ENCODE data around the gene TMEM125.

TMEM125 gene

DNA sequence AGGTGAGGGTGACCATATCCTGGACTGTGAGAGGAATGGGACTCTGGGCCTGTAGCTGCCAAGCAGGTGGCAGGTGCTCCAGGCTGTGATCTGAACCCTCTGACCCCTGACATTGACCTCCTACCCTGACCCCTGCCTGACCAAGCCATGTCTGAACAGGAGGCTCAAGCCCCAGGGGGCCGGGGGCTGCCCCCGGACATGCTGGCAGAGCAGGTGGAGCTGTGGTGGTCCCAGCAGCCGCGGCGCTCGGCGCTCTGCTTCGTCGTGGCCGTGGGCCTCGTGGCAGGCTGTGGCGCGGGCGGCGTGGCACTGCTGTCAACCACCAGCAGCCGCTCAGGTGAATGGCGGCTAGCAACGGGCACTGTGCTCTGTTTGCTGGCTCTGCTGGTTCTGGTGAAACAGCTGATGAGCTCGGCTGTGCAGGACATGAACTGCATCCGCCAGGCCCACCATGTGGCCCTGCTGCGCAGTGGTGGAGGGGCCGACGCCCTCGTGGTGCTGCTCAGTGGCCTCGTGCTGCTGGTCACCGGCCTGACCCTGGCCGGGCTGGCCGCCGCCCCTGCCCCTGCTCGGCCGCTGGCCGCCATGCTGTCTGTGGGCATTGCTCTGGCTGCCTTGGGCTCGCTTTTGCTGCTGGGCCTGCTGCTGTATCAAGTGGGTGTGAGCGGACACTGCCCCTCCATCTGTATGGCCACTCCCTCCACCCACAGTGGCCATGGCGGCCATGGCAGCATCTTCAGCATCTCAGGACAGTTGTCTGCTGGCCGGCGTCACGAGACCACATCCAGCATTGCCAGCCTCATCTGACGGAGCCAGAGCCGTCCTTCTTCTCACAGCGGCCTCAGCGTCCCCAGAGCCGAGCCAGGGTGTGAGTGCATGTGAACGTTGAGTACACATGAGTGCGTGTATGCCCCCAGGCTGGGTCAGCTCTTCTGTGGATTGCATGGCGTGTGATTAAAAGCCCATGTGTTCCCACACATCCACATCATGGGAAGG lies 3.1 kb downstream of the TMEM125 start:
- DNase-seq (ENCODE audit: low read depth in 1 of 2, low spot score in 1 of 2), result no peak
- in situ Hi-C loops (cut with HindIII; ENCODE audit: low pct_unique_long_range_greater_than_20kb, low sequenced_read_pairs), result no loop called here
- no peak for TF ChIP-seq JUND (IDR thresholded peaks at IDR 0.05; ENCODE audit: low read depth)

DNA sequence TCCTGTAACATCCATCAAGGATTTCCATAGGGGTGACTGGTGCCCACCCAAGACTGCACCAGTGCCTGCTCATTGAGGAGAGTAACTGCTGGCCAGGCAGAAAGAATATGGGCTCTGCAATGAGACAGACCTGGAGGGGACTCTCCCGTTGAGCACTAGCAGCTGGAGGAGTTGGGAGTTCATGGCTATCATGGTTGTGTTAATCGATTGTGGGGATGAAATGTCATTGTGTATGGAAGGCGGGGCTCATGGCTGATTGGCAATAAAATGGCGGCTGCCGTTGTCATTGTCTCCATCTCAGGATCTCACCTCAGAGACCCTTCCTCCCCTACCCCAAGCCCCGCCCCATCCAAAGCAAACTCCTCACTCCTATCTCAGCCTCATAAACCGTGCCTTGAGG lies 3.9 kb downstream of the TMEM125 start:
- no peak for DNase-seq (ENCODE audit: low read depth in 1 of 2, low spot score in 1 of 2)
- in situ Hi-C loops (cut with HindIII; ENCODE audit: low pct_unique_long_range_greater_than_20kb, low sequenced_read_pairs), result no loop called here
- no peak for TF ChIP-seq JUND (IDR thresholded peaks at IDR 0.05; ENCODE audit: low read depth)

DNA sequence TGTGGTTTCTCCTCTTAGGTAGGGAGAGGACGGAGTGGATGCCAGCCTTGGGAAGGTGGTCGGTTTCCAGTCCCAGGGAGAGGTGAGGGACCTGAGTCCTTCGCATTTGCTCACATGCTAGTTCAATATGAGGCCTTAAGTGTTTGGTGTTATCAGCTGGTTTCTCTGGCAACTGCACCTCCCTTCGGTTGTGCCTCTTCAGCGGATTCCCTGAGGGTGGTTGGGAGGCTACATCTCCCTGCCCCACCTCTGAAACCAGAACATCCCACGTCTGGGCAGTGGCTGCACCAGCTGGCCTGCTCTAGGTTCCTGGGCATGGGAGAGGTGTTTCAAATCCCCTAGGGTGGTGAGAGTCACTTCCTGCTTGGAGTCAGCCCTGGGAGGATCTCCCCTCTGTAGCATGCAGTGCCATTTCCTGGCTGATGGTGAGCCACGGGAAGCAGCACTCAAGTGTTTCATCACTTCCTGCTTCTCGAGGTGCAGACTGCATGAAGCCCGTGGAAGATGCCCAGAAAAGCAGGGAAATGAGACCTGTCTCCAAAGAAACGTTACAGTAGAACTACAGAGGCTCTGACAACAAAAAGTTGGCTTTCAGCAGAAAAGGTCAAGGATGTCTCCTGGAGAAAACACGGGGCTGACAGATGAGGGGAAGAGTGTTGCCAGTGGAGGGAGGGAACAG lies 4.5 kb downstream of the TMEM125 start:
- in situ Hi-C loops (cut with HindIII; ENCODE audit: low pct_unique_long_range_greater_than_20kb, low sequenced_read_pairs), result no loop called here
- no peak for TF ChIP-seq JUND (IDR thresholded peaks at IDR 0.05; ENCODE audit: low read depth)
- no peak for DNase-seq (ENCODE audit: low read depth in 1 of 2, low spot score in 1 of 2)

DNA sequence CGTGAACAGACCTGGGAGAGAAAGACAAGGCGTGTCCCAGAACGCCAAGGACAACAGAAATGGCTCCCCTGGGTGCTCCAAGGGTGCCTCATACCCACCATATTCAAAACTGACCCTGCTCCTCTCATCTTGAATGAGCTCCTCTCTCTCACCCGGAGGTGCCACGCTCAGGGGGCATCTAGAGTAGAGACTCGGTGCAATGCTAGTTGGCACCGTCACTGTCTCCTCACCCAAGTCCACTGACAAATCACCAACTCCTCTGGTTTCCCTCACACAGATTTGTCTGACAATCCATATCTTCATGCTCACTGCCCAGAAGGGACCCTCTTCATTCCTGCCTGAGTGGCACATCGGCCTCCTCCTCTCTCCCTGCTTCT lies 5.0 kb downstream of the TMEM125 start:
- in situ Hi-C loops (cut with HindIII; ENCODE audit: low pct_unique_long_range_greater_than_20kb, low sequenced_read_pairs), result no loop called here
- DNase-seq (ENCODE audit: low read depth in 1 of 2, low spot score in 1 of 2), result no peak

DNA sequence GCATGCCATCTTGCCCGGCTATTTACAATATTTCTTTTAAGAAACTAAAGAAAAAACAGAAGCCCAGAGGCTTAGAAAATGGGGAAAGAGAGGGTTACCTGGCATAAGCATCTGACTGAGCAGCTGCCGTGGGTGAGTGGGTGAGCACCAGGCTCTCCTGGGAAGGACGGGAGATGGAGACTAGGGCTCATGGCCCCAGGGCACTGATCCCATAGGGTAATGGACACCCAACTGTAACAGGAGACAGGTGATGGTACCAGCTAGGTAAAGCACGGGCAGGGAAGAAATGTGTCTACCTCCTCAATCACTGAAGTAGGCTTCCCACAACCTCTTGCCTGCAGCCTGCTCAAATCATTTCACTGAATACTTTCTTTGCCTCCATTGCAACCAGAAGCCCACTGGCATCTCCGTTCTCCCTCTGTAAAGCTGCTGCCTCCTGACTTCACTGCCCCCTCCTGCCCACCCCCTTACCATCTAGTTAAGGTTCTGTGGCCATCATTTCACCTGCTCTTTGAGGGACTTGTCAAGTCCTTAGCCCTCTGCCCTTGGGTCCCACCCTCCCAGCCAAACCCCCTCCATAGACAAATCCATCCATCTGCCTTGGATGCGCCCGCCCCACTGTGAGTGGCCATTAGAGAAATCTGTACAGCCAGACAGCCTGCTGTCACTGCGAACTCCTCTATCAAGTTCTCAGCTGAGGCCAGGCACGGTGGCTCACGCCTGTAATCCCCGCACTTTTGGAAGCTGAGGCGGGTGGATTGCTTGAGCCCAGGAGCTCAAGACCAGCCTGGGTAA lies 6.2 kb downstream of the TMEM125 start:
- DNase-seq (ENCODE audit: low read depth in 1 of 2, low spot score in 1 of 2), result no peak
- TF ChIP-seq JUND (IDR thresholded peaks at IDR 0.05; ENCODE audit: low read depth), result no peak
- in situ Hi-C loops (cut with HindIII; ENCODE audit: low pct_unique_long_range_greater_than_20kb, low sequenced_read_pairs), result no loop called here

More for the DNA sequence above, 5.0 kb downstream of the TMEM125 start:
- no peak for TF ChIP-seq JUND (IDR thresholded peaks at IDR 0.05; ENCODE audit: low read depth)

DNA sequence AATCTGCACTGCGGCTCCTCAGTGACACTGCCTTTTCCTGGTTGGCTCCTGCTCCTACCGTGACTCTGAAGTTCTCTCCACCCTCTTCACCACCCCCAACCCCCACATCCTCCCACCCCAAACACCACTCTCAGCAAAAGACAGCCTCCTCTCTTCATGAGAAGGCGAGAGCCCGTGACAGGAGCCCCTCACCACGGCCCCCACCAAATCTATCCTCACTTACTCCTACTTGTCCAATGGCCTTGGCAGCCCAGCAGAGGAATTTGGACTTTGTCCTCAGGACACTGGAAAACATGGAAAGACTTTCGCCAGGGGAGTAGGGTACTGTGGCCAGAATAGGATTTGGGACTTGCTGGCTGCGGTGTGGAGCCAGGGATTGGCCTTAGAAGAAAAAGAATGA lies 6.9 kb downstream of the TMEM125 start:
- DNase-seq (ENCODE audit: low read depth in 1 of 2, low spot score in 1 of 2), result no peak
- TF ChIP-seq JUND (IDR thresholded peaks at IDR 0.05; ENCODE audit: low read depth), result no peak
- in situ Hi-C loops (cut with HindIII; ENCODE audit: low pct_unique_long_range_greater_than_20kb, low sequenced_read_pairs), result no loop called here

DNA sequence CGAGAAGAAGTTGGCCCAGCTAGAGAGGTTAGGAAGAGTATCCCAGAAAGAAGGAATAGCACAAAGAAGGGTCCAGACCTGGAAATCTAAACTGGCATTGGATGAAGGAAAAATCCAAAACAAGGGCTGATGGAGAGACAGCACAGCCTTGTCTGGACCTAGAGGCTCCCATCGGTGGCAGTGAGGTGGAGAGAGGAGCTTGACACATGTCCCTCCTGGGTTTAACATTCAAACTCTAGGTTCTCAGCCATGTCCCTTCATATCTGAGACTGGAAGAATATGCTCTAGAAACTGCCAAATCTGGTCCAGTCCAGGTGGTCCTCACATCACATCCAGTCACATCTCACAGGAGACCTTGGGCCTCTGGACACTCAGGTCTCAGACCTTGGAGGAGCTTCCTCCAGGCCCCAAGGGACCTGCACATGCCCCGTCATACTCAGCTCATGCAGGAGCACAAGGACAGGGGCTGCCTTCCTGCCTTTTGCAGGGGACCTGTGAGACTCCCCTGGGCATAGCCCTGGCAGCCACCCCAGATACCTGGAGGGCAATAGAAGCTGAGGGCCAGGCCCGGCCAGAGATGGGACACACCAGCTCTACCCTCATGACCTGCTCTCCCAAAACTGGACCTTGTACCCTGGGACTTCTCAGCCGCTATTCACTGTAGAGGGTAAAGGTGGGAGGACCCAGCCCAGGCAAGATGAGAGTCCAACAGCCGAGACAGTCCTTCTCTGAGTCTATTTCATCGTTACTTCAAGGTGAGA lies 7.5 kb downstream of the TMEM125 start:
- no peak for TF ChIP-seq JUND (IDR thresholded peaks at IDR 0.05; ENCODE audit: low read depth)
- in situ Hi-C loops (cut with HindIII; ENCODE audit: low pct_unique_long_range_greater_than_20kb, low sequenced_read_pairs), result no loop called here
- DNase-seq (ENCODE audit: low read depth in 1 of 2, low spot score in 1 of 2), result no peak

DNA sequence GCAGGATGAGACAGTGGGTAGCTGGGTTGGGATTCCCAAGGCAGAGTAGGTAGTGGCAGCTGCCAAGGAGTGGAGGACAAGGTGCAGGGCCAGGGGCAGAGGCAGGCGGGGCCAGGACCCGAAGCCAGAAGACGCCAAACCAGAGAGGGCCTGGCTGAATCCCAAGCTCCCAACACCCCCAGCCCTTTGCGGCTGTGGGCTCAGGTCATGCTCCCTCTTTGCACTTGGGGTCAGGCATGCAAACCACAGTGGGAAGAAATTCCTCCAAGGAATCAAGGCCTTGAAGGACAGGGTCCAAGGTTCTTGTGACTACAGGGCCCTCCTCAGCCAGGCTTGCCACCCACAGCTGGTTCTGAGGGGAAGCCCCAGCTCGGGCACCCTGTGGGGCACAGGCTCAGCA lies 9.4 kb downstream of the TMEM125 start:
- no peak for DNase-seq (ENCODE audit: low read depth in 1 of 2, low spot score in 1 of 2)
- in situ Hi-C loops (cut with HindIII; ENCODE audit: low pct_unique_long_range_greater_than_20kb, low sequenced_read_pairs), result no loop called here
- no peak for TF ChIP-seq JUND (IDR thresholded peaks at IDR 0.05; ENCODE audit: low read depth)

DNA sequence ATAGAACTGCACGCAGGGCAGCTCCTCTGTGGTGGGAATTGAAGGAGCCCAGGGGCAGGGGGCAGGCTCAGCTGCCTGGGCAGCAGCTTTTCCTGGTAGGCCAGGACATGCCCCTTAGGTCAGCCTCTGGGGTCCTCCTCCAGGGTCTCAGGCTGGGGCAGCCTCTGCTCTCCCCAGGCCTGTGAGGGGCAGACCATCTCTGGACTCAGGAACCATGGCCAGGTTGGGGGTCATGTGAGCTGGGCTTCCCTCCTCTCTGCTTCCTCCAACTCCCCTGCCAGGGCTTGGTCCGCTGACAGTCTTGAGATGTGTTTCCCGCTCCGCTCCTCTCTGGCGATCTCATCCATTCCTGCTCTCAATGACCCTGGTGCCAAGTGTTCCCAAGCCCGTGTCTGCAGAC lies 9.9 kb downstream of the TMEM125 start:
- no peak for TF ChIP-seq JUND (IDR thresholded peaks at IDR 0.05; ENCODE audit: low read depth)
- in situ Hi-C loops (cut with HindIII; ENCODE audit: low pct_unique_long_range_greater_than_20kb, low sequenced_read_pairs), result no loop called here
- no peak for DNase-seq (ENCODE audit: low read depth in 1 of 2, low spot score in 1 of 2)

DNA sequence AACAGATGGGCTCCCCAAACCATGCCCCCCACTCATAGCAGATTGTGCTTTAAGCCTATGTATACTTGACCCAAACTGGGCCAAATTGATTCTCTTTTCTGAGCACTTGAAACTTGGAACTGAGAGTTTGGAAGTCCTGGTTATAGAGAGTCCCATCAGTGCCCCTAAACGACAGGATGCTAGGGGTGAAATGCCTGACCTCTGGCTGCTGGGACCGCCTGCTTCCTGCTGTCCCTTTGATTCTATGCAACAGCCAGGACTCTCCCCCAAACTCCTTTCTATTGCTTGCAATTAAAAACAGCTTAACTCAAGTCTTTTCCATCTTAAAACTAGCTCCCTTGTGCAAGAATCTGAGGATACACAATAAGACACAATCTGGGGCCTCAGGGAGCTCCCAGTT lies 10.9 kb downstream of the TMEM125 start:
- no peak for DNase-seq (ENCODE audit: low read depth in 1 of 2, low spot score in 1 of 2)
- in situ Hi-C loops (cut with HindIII; ENCODE audit: low pct_unique_long_range_greater_than_20kb, low sequenced_read_pairs), result no loop called here
- TF ChIP-seq JUND (IDR thresholded peaks at IDR 0.05; ENCODE audit: low read depth), result no peak

DNA sequence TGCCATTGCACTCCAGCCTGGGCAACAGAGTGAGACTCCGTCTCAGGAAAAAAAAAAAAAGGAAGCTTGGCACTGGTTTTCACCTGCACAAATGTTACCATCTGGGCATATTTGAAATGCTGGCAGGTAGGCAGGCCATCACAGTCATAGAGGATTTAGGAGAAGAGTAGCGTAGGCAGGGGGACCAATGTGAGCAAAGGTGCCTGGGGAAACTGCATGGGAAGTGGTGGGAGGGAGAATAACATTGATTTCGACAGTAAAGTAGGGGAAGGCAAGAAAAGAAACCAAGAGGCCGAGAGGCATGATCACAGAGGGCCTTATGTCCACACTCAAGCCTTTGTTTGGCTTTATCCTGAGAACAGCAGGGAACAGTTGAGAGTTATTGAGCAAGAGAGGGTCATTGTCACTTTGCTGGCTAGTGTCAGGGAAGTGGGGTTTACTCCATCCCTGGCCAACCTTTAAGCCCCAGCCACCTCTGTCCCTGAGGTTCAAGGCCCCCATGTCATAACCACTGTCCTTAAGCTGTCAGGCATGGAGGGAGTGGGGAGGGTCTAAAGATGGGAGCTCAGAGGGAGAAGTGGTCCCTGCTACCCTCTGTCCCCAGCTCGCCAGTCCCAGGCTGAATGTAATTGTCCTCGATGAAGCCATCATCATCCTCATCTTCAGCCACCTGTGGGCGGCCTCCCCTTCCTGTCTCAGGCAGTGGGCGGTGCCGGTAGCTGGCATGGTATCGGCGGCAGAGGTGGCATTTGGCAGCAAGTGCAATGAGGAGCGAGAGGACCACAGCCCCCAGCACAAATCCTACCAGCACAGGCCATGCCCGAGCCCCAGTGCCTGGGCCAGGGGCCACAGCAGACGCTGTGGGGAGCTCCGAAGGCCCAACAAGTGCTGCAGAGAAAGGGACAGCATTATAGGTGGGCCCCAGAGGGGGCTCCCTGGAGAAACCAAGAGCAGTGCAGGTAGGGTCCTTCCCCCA lies 12.7 kb downstream of the TMEM125 start:
- in situ Hi-C loops (cut with HindIII; ENCODE audit: low pct_unique_long_range_greater_than_20kb, low sequenced_read_pairs), result no loop called here
- no peak for DNase-seq (ENCODE audit: low read depth in 1 of 2, low spot score in 1 of 2)
- TF ChIP-seq JUND (IDR thresholded peaks at IDR 0.05; ENCODE audit: low read depth), result no peak
